Epithelial cell of esophagus (primary cell): ENCODE data around the gene RAD51B.

ENCODE experiments used
- DNase-seq: peaks from one replicate; pipeline ENCODE4 v3.0.0; 2010; ENCODE audit warnings: low read depth
- H3K4me3 ChIP-seq: 2 replicates; pipeline ENCODE4 v1.5.1; 2011; ENCODE audit warnings: mild to moderate bottlenecking, low read length, control low read depth
- TF ChIP-seq, protein P1 (sequence below): IDR thresholded peaks from 2 replicates; pipeline ENCODE4 v1.5.1; 2011; ENCODE audit warnings: low read depth, mild to moderate bottlenecking, low read length, control low read depth, inconsistent platforms; ENCODE audit not compliant: insufficient read depth; ENCODE audit errors: missing control alignments

RAD51B gene

DNA sequence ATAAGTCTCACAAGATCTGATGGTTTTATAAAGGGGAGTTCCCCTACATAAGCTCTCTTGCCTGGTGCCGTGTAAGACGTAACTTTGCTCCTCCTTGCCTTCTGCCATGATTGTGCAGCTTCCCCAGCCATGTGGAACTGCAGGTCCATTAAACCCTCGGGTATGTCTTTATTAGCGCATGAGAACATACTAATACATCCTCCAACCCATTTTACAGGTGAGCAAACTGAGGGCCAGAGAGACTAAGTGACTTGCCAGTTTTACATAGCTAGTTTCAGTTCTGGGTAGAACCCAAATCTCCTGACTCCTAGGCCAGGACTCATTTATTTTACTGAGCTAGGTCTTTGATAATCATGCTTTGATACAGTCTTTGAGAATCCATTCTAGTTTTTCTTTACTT, 406.9 kb downstream of the RAD51B start:
- DNase-seq, result no peak

DNA sequence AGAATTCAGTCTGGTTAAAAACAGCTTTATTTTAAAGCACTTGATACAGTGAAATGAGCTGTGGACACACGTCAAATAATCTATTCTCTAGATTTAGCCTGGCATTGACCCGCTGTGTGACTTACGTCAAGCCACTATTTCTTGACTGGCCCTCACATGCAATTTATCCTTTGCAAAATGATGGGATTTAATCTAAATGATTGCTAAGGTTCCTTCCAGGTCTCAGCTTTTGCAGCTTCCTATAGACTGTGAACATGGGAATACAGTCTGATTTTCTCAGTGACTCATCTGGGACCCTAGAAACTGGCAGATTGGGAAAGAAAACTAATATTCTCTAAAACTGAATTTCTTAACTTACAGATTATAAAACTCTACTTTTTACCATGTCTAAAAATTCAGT, 409.1 kb downstream of the RAD51B start:
- no peak overlapping the region for H3K4me3 ChIP-seq
- TF ChIP-seq, protein P1, sequence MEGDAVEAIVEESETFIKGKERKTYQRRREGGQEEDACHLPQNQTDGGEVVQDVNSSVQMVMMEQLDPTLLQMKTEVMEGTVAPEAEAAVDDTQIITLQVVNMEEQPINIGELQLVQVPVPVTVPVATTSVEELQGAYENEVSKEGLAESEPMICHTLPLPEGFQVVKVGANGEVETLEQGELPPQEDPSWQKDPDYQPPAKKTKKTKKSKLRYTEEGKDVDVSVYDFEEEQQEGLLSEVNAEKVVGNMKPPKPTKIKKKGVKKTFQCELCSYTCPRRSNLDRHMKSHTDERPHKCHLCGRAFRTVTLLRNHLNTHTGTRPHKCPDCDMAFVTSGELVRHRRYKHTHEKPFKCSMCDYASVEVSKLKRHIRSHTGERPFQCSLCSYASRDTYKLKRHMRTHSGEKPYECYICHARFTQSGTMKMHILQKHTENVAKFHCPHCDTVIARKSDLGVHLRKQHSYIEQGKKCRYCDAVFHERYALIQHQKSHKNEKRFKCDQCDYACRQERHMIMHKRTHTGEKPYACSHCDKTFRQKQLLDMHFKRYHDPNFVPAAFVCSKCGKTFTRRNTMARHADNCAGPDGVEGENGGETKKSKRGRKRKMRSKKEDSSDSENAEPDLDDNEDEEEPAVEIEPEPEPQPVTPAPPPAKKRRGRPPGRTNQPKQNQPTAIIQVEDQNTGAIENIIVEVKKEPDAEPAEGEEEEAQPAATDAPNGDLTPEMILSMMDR, result no peak
- no peak for DNase-seq

More for the DNA sequence above, 406.9 kb downstream of the RAD51B start:
- TF ChIP-seq, protein P1, result no peak
- no peak overlapping the region for H3K4me3 ChIP-seq

DNA sequence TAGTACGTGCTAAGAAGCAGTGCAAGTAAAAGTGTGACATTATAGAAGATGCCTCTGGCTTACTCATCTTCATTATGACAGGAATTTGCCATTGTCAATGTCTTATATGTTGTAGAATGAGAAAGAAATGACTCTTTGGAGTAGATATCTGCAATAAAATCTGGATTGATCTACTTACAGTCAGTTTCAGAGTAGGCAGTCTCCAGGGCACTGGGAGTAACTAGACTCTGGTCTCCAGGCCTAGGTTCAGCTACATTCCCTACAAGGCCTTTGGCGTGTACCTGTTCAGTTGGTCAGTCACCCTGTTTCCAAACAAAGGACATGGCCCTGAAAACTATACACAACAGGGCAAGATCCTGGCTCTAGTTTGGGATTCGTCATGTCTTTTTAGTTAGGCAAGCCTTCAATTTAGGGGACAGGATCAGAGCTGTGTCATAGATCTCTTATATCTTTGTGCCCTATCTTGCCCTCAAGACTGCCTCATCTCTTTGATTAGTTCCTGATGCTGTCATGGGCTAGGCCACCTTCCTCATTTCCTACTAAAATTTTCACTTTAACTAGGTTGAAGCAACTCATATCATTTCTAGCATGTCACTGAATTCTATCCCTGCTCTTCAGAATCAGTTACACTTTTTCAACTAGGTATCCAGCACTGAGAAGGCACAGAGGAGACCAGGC, 410.0 kb downstream of the RAD51B start:
- TF ChIP-seq, protein P1, result no peak
- no peak overlapping the region for H3K4me3 ChIP-seq
- DNase-seq, result no peak

DNA sequence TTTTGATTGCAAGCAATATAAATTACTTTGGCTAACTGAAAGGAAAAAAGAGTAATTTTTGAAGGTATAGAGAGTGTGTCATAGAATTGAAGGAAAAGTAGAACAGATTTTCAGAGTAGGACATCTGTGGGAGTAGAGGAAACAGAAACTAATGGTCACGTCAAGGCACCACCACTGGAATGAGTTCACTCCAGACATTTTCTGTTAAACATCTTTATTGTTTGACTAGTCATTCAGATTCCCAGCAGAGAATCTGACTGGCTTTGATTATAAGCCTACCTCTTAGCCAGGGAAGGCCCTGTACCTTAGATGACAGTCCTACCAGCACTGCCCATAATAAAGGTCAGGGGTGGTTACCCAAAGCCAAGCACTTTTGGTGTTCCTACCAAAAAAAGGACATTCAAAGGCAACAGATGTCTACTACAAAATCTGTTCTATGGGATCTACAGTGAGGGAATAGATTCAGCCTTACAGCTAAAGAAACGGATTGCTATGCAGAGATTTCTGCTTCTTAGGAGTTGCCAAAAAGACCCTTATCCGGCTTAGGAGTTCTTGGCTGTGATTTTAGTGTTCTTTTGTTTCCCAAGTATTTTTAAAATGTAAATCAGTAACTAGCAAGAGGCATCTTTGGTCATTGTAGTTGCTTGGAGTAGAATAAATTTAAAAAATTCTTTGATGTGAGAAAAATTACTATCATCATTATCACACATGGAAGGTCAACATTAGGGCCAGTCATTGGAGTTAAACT, 410.8 kb downstream of the RAD51B start:
- no peak overlapping the region for H3K4me3 ChIP-seq
- TF ChIP-seq, protein P1, result no peak

DNA sequence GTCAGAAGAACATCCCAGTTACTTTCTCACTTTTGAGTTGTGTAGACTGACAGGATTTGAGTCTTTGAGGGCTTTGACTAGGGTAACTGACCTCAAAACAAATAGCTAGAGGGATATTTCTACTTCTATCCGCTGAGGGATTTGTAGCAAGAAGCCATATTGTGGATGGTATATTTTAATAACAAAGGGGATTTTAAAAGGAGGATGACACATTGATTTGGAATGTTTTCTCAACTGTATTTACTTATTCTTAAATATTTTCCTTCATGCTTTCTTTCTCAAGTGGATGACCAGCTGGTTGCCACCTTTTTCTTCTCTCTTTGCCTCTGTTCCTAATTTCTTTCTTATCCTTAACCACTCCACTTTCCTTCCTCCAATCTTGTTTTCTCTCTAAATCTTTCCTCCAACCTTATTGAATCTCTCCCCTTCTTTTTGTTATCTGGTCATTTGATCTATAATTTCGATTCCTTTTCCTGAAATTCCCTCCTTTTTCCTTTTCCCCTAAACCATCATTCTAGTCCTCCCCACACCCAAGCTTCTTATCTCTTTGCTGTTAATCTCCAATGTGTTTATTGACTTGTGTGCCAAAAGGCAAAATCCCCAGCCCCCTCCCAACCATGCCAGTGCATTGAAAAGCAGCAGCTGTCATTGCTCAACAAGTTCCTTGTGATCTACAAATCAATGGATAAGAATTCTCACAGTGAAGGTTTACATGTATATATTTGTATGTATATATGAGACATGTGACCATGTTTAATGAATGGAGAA, 411.6 kb downstream of the RAD51B start:
- no peak overlapping the region for H3K4me3 ChIP-seq
- peak; percentile 46 for DNase-seq
- TF ChIP-seq, protein P1, result no peak

More for the DNA sequence above, 410.8 kb downstream of the RAD51B start:
- no peak for DNase-seq

DNA sequence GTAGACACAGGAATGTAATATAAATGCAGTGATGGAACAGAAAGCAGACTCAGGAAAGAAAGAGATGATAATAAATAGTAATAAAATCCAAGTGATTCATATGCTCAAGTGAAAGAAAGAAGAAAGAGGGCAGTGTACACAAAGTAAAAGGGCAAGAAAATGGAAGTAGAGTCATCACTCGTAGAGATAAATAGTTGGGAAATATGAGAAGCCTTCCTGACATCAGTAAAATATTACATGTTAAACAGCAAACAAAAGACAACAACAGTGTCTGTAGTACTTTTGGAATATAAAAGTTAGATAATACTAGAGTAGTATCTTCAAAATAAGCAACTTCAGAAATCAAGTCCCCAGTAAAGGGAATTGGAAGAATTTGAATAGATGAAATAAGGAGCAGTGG, 412.3 kb downstream of the RAD51B start:
- no peak overlapping the region for H3K4me3 ChIP-seq
- DNase-seq, result peak; percentile 40
- TF ChIP-seq, protein P1, result no peak
